Peyer's patch (tissue), 4 donors: ENCODE results near the gene RNF180. TPM values are rescaled to one million over a fixed set of nuclear protein-coding genes. Genes with fewer than 3 reads are reported as not detected.
"Not testable (repeated sequence)": the region's sequence is repeated elsewhere in the genome, so short reads cannot be mapped to it uniquely, and the experiment has no call there.

Source experiments
- DNase-seq, 3 donors: peaks; one replicate each; pipeline ENCODE4 v3.0.0-alpha.2; 2017 to 2019
- H3K27ac ChIP-seq, 4 donors: fragments of 200-600 bp; sonication (generic); one replicate each; pipeline ENCODE4 v1.5.1; 2016 to 2019
- H3K27me3 ChIP-seq, 2 donors: fragments of 200-600 bp; sonication (generic); one replicate each; pipeline ENCODE4 v1.5.1; 2019
- H3K36me3 ChIP-seq, 3 donors: fragments of 200-600 bp; sonication (generic); one replicate each; pipeline ENCODE4 v1.5.1; 2016 to 2019
- H3K4me1 ChIP-seq, 4 donors: fragments of 200-600 bp; sonication (generic); one replicate each; pipeline ENCODE4 v1.5.1; 2016 to 2019
- H3K4me3 ChIP-seq, 4 donors: fragments of 200-600 bp; sonication (generic); 1 replicate in 3 of 4; 2 replicates in 1 of 4; pipeline ENCODE4 v1.5.1; 2016 to 2019; ENCODE audit warnings: mild to moderate bottlenecking in 1 of 4
- H3K9me3 ChIP-seq, 4 donors: fragments of 200-600 bp; sonication (generic); one replicate each; pipeline ENCODE4 v1.5.1; 2016 to 2019; ENCODE audit warnings: mild to moderate bottlenecking in 1 of 4
- POLR2A ChIP-seq, 2 donors: fragments of 450-650 bp; IDR thresholded peaks; one replicate each; pipeline ENCODE4 v1.5.1; 2017; ENCODE audit warnings: antibody characterized with exemption in 2 of 2, mild to moderate bottlenecking in 2 of 2, moderate library complexity in 2 of 2
- total RNA-seq, 4 donors: library from RNA; depleted of rRNA; stranded (reverse); fragments of >200 nt; gene quantifications; one replicate each; pipeline ENCODE4 v1.1.0, GENCODE V29; 2016
- TF ChIP-seq, protein P1 (sequence below), 6 experiments: fragments of 450-650 bp in 4 of 6; fragments of 200-600 bp in 2 of 6; sonication (generic) in 1 of 6; IDR thresholded peaks; one replicate each; pipeline ENCODE4 v1.5.1; 2017 to 2019; ENCODE audit warnings: antibody characterized with exemption in 6 of 6, mild to moderate bottlenecking in 3 of 6, moderate library complexity in 1 of 6

The RNF180 gene
- total RNA-seq, 4 donors from 2014 or later = 3.2 to 9.1 (median 4.3) TPM

DNA sequence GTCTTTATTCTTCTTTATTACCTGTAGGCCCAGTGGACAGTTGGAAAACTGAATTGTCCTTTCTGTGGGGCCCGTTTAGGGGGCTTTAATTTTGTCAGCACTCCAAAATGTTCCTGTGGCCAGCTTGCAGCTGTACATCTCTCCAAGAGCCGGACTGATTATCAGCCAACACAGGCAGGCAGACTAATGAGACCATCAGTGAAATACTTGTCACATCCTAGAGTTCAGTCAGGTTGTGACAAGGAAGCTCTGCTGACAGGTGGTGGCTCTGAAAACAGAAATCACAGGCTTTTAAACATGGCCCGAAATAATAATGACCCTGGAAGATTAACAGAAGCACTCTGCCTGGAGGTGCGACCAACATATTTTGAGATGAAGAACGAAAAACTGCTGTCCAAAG, 47.9 kb downstream of the RNF180 start:
- H3K4me1 ChIP-seq = no peaks in the 10 kb centered on the region
- no peak for DNase-seq
- no peaks in the 10 kb centered on the region for H3K9me3 ChIP-seq
- H3K4me3 ChIP-seq = no peak overlapping the region
- H3K36me3 ChIP-seq = no peaks in the 10 kb centered on the region
- TF ChIP-seq POLR2A (IDR thresholded peaks at IDR 0.05) = no peak
- TF ChIP-seq, protein P1, sequence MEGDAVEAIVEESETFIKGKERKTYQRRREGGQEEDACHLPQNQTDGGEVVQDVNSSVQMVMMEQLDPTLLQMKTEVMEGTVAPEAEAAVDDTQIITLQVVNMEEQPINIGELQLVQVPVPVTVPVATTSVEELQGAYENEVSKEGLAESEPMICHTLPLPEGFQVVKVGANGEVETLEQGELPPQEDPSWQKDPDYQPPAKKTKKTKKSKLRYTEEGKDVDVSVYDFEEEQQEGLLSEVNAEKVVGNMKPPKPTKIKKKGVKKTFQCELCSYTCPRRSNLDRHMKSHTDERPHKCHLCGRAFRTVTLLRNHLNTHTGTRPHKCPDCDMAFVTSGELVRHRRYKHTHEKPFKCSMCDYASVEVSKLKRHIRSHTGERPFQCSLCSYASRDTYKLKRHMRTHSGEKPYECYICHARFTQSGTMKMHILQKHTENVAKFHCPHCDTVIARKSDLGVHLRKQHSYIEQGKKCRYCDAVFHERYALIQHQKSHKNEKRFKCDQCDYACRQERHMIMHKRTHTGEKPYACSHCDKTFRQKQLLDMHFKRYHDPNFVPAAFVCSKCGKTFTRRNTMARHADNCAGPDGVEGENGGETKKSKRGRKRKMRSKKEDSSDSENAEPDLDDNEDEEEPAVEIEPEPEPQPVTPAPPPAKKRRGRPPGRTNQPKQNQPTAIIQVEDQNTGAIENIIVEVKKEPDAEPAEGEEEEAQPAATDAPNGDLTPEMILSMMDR (IDR thresholded peaks at IDR 0.05) = no peak
- H3K27ac ChIP-seq = no peak overlapping the region
- no peaks in the 10 kb centered on the region for H3K27me3 ChIP-seq

DNA sequence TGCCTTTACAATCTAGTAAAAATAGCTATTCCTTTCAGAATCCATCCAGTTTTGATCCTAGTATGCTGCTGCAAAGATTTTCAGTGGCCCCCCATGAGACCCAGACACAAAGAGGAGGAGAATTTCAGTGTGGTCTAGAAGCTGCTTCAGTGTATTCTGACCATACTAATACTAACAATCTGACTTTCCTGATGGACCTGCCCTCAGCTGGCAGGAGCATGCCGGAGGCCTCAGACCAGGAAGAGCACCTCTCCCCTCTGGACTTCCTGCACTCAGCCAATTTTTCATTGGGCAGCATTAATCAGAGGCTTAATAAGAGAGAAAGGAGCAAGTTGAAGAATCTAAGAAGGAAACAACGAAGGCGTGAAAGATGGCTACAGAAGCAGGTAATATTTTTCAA, 48.5 kb downstream of the RNF180 start:
- no peaks in the 10 kb centered on the region for H3K27me3 ChIP-seq
- H3K9me3 ChIP-seq = no peaks in the 10 kb centered on the region
- TF ChIP-seq, protein P1 (IDR thresholded peaks at IDR 0.05) = no peak
- TF ChIP-seq POLR2A (IDR thresholded peaks at IDR 0.05) = no peak
- H3K36me3 ChIP-seq = no peaks in the 10 kb centered on the region
- H3K4me1 ChIP-seq = no peaks in the 10 kb centered on the region
- no peak overlapping the region for H3K27ac ChIP-seq
- no peak for DNase-seq
- no peak overlapping the region for H3K4me3 ChIP-seq

GRCh38 chr5:64221911-64222310, 56.3 kb downstream of the RNF180 start:
- Histone ChIP-seq H3K27me3 (no peaks in the 10 kb centered on the region), H3K36me3 (no peaks in the 10 kb centered on the region), H3K9me3 (peaks cover 0 to 9% (median 3%) of the 10 kb centered on the region in 4 donors), H3K4me1 (no peaks in the 10 kb centered on the region), H3K27ac (no peak overlapping the region), H3K4me3 (no peak overlapping the region)
- no peak for TF ChIP-seq POLR2A (IDR thresholded peaks at IDR 0.05)
- TF ChIP-seq, protein P1 (IDR thresholded peaks at IDR 0.05) = no peak
- DNase-seq = no peak

GRCh38 chr5:64225286-64225981, 59.8 kb downstream of the RNF180 start:
- H3K27ac ChIP-seq, H3K4me1 ChIP-seq, H3K4me3 ChIP-seq, H3K36me3 ChIP-seq, H3K27me3 ChIP-seq, H3K9me3 ChIP-seq, DNase-seq: not testable (repeated sequence)

DNA sequence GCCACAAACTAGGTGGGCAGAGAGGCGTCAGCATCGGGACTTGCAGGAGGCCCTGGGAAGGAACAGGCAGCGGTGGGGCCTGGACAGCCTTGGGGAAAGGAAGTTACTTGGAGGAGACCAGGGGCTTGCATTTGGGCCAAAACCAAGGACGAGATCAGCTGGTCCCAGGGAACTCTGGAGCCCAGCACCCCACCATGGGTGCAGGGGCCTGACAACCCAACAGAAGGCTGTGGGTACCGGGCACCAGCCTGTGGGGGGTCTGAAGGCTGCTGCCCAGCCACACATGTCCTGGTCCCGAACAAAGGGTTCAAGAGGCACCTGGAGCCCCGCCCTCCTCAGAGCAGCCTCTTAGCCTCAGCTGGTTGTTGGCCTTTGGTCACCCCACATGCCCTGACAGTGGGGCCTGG, 61.5 kb downstream of the RNF180 start:
- not testable (repeated sequence) for H3K4me3 ChIP-seq, DNase-seq

GRCh38 chr5:64229163-64229774, 63.6 kb downstream of the RNF180 start:
- no peak for DNase-seq

More for the DNA sequence above, 61.5 kb downstream of the RNF180 start:
- H3K36me3 ChIP-seq, H3K27ac ChIP-seq, H3K27me3 ChIP-seq, H3K4me1 ChIP-seq, H3K9me3 ChIP-seq: not testable (repeated sequence)

More at GRCh38 chr5:64229163-64229774, 63.6 kb downstream of the RNF180 start:
- Histone ChIP-seq H3K27ac (no peak overlapping the region), H3K27me3 (no peaks in the 10 kb centered on the region), H3K36me3 (no peaks in the 10 kb centered on the region), H3K9me3 (peaks cover 0 to 6% (median 3%) of the 10 kb centered on the region in 4 donors), H3K4me3 (no peak overlapping the region), H3K4me1 (no peaks in the 10 kb centered on the region)
- TF ChIP-seq, protein P1 (IDR thresholded peaks at IDR 0.05) = peak in 5 of 6 experiments; percentile 11 to 61 (median 58)
- TF ChIP-seq POLR2A (IDR thresholded peaks at IDR 0.05) = no peak
